H9 (cell line): ENCODE measurements around the gene FRYL. TPM values are rescaled to one million over a fixed set of nuclear protein-coding genes. Genes with fewer than 3 reads are reported as not detected.
"Not testable (repeated sequence)": the region's sequence is repeated elsewhere in the genome, so short reads cannot be mapped to it uniquely, and the experiment has no call there.

Experiments
- DNase-seq: peaks from one replicate; pipeline ENCODE4 v3.0.0-alpha.2; 2017
- H2AFZ ChIP-seq: one replicate; pipeline ENCODE4 v1.6.1; 2013; ENCODE audit warnings: mild to moderate bottlenecking, low read length, control low read depth, moderate library complexity
- H2AK5ac ChIP-seq: 2 replicates; pipeline ENCODE4 v1.6.1; 2013; ENCODE audit warnings: low read length, control low read depth, mixed read lengths; ENCODE audit not compliant: insufficient read length
- H2BK120ac ChIP-seq: one replicate; pipeline ENCODE4 v1.6.1; 2013; ENCODE audit warnings: low read depth, mild to moderate bottlenecking, low read length, control low read depth, inconsistent platforms; ENCODE audit not compliant: poor library complexity, severe bottlenecking
- H2BK12ac ChIP-seq: 2 replicates; pipeline ENCODE4 v1.6.1; 2013; ENCODE audit warnings: low read length, control low read depth, mixed read lengths, low read depth; ENCODE audit not compliant: insufficient read length
- H2BK15ac ChIP-seq: 2 replicates; pipeline ENCODE4 v1.6.1; 2013; ENCODE audit warnings: low read depth, low read length, control low read depth
- H2BK20ac ChIP-seq: one replicate; pipeline ENCODE4 v1.6.1; 2013; ENCODE audit warnings: low read depth, mild to moderate bottlenecking, low read length, control low read depth, inconsistent platforms; ENCODE audit not compliant: poor library complexity, severe bottlenecking
- H2BK5ac ChIP-seq: 2 replicates; pipeline ENCODE4 v1.6.1; 2013; ENCODE audit warnings: low read length, control low read depth, mixed read lengths; ENCODE audit not compliant: insufficient read length
- H3K14ac ChIP-seq: 2 replicates; pipeline ENCODE4 v1.6.1; 2013; ENCODE audit warnings: low read length, control low read depth; ENCODE audit not compliant: insufficient read depth
- H3K18ac ChIP-seq: 2 replicates; pipeline ENCODE4 v1.6.1; 2013; ENCODE audit warnings: low read depth, mild to moderate bottlenecking, mixed read lengths, low read length, control low read depth; ENCODE audit not compliant: insufficient read length
- H3K23ac ChIP-seq: 2 replicates; pipeline ENCODE4 v1.6.1; 2013; ENCODE audit warnings: low read length, control low read depth, mixed read lengths, low read depth; ENCODE audit not compliant: insufficient read length
- H3K23me2 ChIP-seq: 2 replicates; pipeline ENCODE4 v1.6.1; 2013; ENCODE audit warnings: low read depth, mild to moderate bottlenecking, mixed read lengths, low read length, control low read depth; ENCODE audit not compliant: insufficient read length, poor library complexity, severe bottlenecking
- H3K27ac ChIP-seq: 2 replicates; pipeline ENCODE4 v1.5.1; 2013; ENCODE audit warnings: low read length, control low read depth, mixed read lengths, low read depth; ENCODE audit not compliant: insufficient read length
- H3K27me3 ChIP-seq: 2 replicates; pipeline ENCODE4 v1.6.1; 2013; ENCODE audit warnings: low read length, control low read depth, inconsistent platforms; ENCODE audit not compliant: insufficient read depth
- H3K4ac ChIP-seq: 2 replicates; pipeline ENCODE4 v1.6.1; 2013; ENCODE audit warnings: low read depth, mild to moderate bottlenecking, control low read depth, inconsistent platforms, low read length, moderate library complexity
- H3K4me1 ChIP-seq: 2 replicates; pipeline ENCODE4 v1.6.1; 2013; ENCODE audit warnings: low read length, control low read depth, inconsistent platforms; ENCODE audit not compliant: insufficient read depth
- H3K4me2 ChIP-seq: 2 replicates; pipeline ENCODE4 v1.6.1; 2013; ENCODE audit warnings: low read length, control low read depth, mixed read lengths; ENCODE audit not compliant: insufficient read length, insufficient read depth
- H3K56ac ChIP-seq: 2 replicates; pipeline ENCODE4 v1.6.1; 2013; ENCODE audit warnings: low read depth, mild to moderate bottlenecking, mixed read lengths, low read length, control low read depth; ENCODE audit not compliant: insufficient read length
- H3K79me1 ChIP-seq: 2 replicates; pipeline ENCODE4 v1.6.1; 2013; ENCODE audit warnings: low read depth, mild to moderate bottlenecking, moderate library complexity, low read length, control low read depth, inconsistent platforms; ENCODE audit not compliant: insufficient read depth, poor library complexity, severe bottlenecking
- H3K79me2 ChIP-seq: 2 replicates; pipeline ENCODE4 v1.6.1; 2013; ENCODE audit warnings: low read length, control low read depth, inconsistent platforms; ENCODE audit not compliant: insufficient read depth
- H3K9ac ChIP-seq: 2 replicates; pipeline ENCODE4 v1.6.1; 2013; ENCODE audit warnings: low read length, control low read depth, mixed read lengths; ENCODE audit not compliant: insufficient read length; ENCODE audit errors: extremely low read depth
- H3K9me3 ChIP-seq: one replicate; pipeline ENCODE4 v1.6.1; 2013; ENCODE audit warnings: low read depth, low read length, inconsistent platforms; ENCODE audit not compliant: control insufficient read depth
- H3T11ph ChIP-seq: one replicate; pipeline ENCODE4 v1.6.1; 2013; ENCODE audit warnings: mild to moderate bottlenecking, low read length, control low read depth, inconsistent platforms
- H4K20me1 ChIP-seq: one replicate; pipeline ENCODE4 v1.6.1; 2013; ENCODE audit not compliant: control insufficient read depth, insufficient read length, insufficient read depth
- H4K5ac ChIP-seq: 2 replicates; pipeline ENCODE4 v1.6.1; 2013; ENCODE audit warnings: low read depth, mild to moderate bottlenecking, mixed read lengths, low read length, control low read depth; ENCODE audit not compliant: insufficient read length
- H4K8ac ChIP-seq: replicated peaks from 2 replicates; pipeline ENCODE4 v1.6.1; 2013; ENCODE audit warnings: low read length, control low read depth, mixed read lengths, low read depth; ENCODE audit not compliant: insufficient read length
- H4K91ac ChIP-seq: 2 replicates; pipeline ENCODE4 v1.6.1; 2013; ENCODE audit warnings: low read depth, mild to moderate bottlenecking, moderate library complexity, mixed read lengths, low read length, control low read depth; ENCODE audit not compliant: insufficient read length
- H3K27ac Mint-ChIP-seq, 3 experiments: 2 replicates in 2 of 3; 3 replicates in 1 of 3; pipeline ENCODE4 v1.8.0; 2020 to 2021; ENCODE audit warnings: mixed read lengths in 3 of 3, mild to moderate bottlenecking in 1 of 3, moderate library complexity in 1 of 3
- H3K27me3 Mint-ChIP-seq: 2 replicates; pipeline ENCODE4 v1.8.0; 2021; ENCODE audit warnings: low read depth, mild to moderate bottlenecking, moderate library complexity, mixed read lengths
- H3K36me3 Mint-ChIP-seq, 3 experiments: 2 replicates in 2 of 3; 3 replicates in 1 of 3; pipeline ENCODE4 v1.8.0; 2020 to 2021; ENCODE audit warnings: low read depth in 3 of 3, mixed read lengths in 3 of 3; ENCODE audit not compliant: insufficient read depth in 1 of 3
- H3K4me1 Mint-ChIP-seq, 2 experiments: 2 replicates each; pipeline ENCODE4 v1.8.0; 2020; ENCODE audit warnings: mixed read lengths in 2 of 2
- H3K4me3 Mint-ChIP-seq, 2 experiments: 2 replicates in 1 of 2; 3 replicates in 1 of 2; pipeline ENCODE4 v1.8.0; 2020 to 2021; ENCODE audit warnings: mild to moderate bottlenecking in 2 of 2, mixed read lengths in 2 of 2, moderate library complexity in 1 of 2
- H3K9me3 Mint-ChIP-seq, 2 experiments: 2 replicates in 1 of 2; 3 replicates in 1 of 2; pipeline ENCODE4 v1.8.0; 2020; ENCODE audit warnings: mild to moderate bottlenecking in 2 of 2, mixed read lengths in 2 of 2, moderate library complexity in 1 of 2
- CTCF ChIP-seq: fragments of 200-600 bp; sonication (generic); conservative IDR thresholded peaks from 3 replicates; pipeline ENCODE4 v1.8.0; 2021; ENCODE audit warnings: antibody characterized with exemption, mild to moderate bottlenecking
- WGBS: extraction: QIAGEN DNeasy Blood & Tissue Kit; methylation state at CpG from one replicate; pipeline ENCODE4 v1.1.7; 2013; ENCODE audit warnings: missing lambda C conversion rate, low lambda C conversion rate, mixed read lengths; ENCODE audit not compliant: insufficient read length; ENCODE audit errors: extremely low coverage; 5-methylcytosine and 5-hydroxymethylcytosine counted together
- total RNA-seq: library from RNA; stranded (reverse); gene quantifications from 2 replicates; pipeline ENCODE4 v1.2.1, GENCODE V29; 2021

FRYL gene
- total RNA-seq, 1 experiment from 2014 or later: 31.5 TPM

GRCh38 chr4:48454591-48454990 lies 325.5 kb downstream of the FRYL start:
- H3K4me3 Mint-ChIP-seq: no peak overlapping the region
- no peak overlapping the region for H3K4ac ChIP-seq

GRCh38 chr4:48451656-48452055 lies 328.4 kb downstream of the FRYL start:
- H4K8ac ChIP-seq, H3K4me1 Mint-ChIP-seq, H3K18ac ChIP-seq, H3K27ac Mint-ChIP-seq, H3K4me2 ChIP-seq, H3K79me1 ChIP-seq, H2BK5ac ChIP-seq, H3K23me2 ChIP-seq, H3K9ac ChIP-seq, H3K23ac ChIP-seq, H3K9me3 Mint-ChIP-seq, H2AK5ac ChIP-seq, H3K27ac ChIP-seq, H3K56ac ChIP-seq, H2BK15ac ChIP-seq, H4K5ac ChIP-seq, H3K4me1 ChIP-seq, H3K27me3 Mint-ChIP-seq, H3K36me3 Mint-ChIP-seq, H3K79me2 ChIP-seq, H3K27me3 ChIP-seq, H2BK120ac ChIP-seq, DNase-seq, H2BK12ac ChIP-seq, H4K91ac ChIP-seq, H3K4me3 Mint-ChIP-seq, H2BK20ac ChIP-seq, H3K9me3 ChIP-seq, H2AFZ ChIP-seq, H3K14ac ChIP-seq, H3T11ph ChIP-seq, H4K20me1 ChIP-seq, H3K4ac ChIP-seq: not testable (repeated sequence)
- WGBS: no CpG with 5 or more reads among the region's 3 CpGs

More at GRCh38 chr4:48454591-48454990, 325.5 kb downstream of the FRYL start:
- no peak overlapping the region for H3K4me2 ChIP-seq
- Mint-ChIP-seq H3K36me3 (no peaks in the 10 kb centered on the region), H3K27ac (no peak overlapping the region), H3K27me3 (no peaks in the 10 kb centered on the region; the same call in 1 of the 2 replicates), H3K4me1 (no peaks in the 10 kb centered on the region), H3K9me3 (no peaks in the 10 kb centered on the region)
- no peak overlapping the region for H3K9ac ChIP-seq
- H3K18ac ChIP-seq: no peak overlapping the region
- no peak overlapping the region for H2BK5ac ChIP-seq
- H2AK5ac ChIP-seq: no peak overlapping the region
- no peak overlapping the region for H3T11ph ChIP-seq
- H3K14ac ChIP-seq: no peak overlapping the region
- H2BK120ac ChIP-seq: no peak overlapping the region
- no peak overlapping the region for H3K27ac ChIP-seq
- H3K79me1 ChIP-seq: no peaks in the 10 kb centered on the region
- H4K8ac ChIP-seq: no peak overlapping the region
- H3K9me3 ChIP-seq: no peaks in the 10 kb centered on the region
- no peak overlapping the region for H2BK12ac ChIP-seq
- H4K20me1 ChIP-seq: no peaks in the 10 kb centered on the region
- no peaks in the 10 kb centered on the region for H3K4me1 ChIP-seq
- H2BK15ac ChIP-seq: no peak overlapping the region
- H2BK20ac ChIP-seq: no peak overlapping the region
- H3K27me3 ChIP-seq: no peaks in the 10 kb centered on the region
- DNase-seq: no peak
- no peak overlapping the region for H4K5ac ChIP-seq
- no peaks in the 10 kb centered on the region for H3K79me2 ChIP-seq
- WGBS: no CpG with 5 or more reads among the region's 2 CpGs
- no peaks in the 10 kb centered on the region for H3K23me2 ChIP-seq
- no peak overlapping the region for H3K23ac ChIP-seq
- no peak overlapping the region for H4K91ac ChIP-seq
- no peak overlapping the region for H2AFZ ChIP-seq
- no peak overlapping the region for H3K56ac ChIP-seq
- no peak for TF ChIP-seq CTCF
